Fibroblast of lung (primary cell): ENCODE results near the gene DOK5. TPM values are rescaled to one million over a fixed set of nuclear protein-coding genes. Genes with fewer than 3 reads are reported as not detected.

Experiments
- DNase-seq, 2 donors: peaks; one replicate each; pipeline versions ENCODE4 v3.0.0 to v3.0.0-alpha.2; 2010; ENCODE audit warnings: low read depth in 2 of 2
- H2AFZ ChIP-seq: 2 replicates; pipeline ENCODE4 v1.5.1; 2012; ENCODE audit warnings: low read length, control low read depth, inconsistent platforms
- H3K27ac ChIP-seq: 2 replicates; pipeline ENCODE4 v1.5.1; 2011; ENCODE audit warnings: low read length, control low read depth; ENCODE audit not compliant: insufficient read depth
- H3K27me3 ChIP-seq: 2 replicates; pipeline ENCODE4 v1.5.1; 2011; ENCODE audit warnings: mild to moderate bottlenecking, low read length; ENCODE audit not compliant: control insufficient read depth, insufficient read depth
- H3K36me3 ChIP-seq: 2 replicates; pipeline ENCODE4 v1.5.1; 2011; ENCODE audit warnings: low read length; ENCODE audit not compliant: control insufficient read depth, insufficient read depth
- H3K4me1 ChIP-seq: 2 replicates; pipeline ENCODE4 v1.5.1; 2011; ENCODE audit warnings: low read length; ENCODE audit not compliant: control insufficient read depth, insufficient read depth; ENCODE audit errors: extremely low read depth
- H3K4me2 ChIP-seq: 2 replicates; pipeline ENCODE4 v1.5.1; 2011; ENCODE audit warnings: low read length, control low read depth; ENCODE audit not compliant: insufficient read depth; ENCODE audit errors: extremely low read depth
- H3K4me3 ChIP-seq, 4 experiments: fragments of 200-600 bp in 1 of 4; sonication (generic) in 1 of 4; replicated peaks in 1 of 4; 2 replicates each; pipeline ENCODE4 v1.5.1; 2011 to 2016; ENCODE audit warnings: low read length in 4 of 4, low read depth in 3 of 4, mild to moderate bottlenecking in 3 of 4, control low read depth in 2 of 4, inconsistent platforms in 1 of 4, mixed read lengths in 1 of 4; ENCODE audit not compliant: insufficient read depth in 1 of 4; ENCODE audit errors: control extremely low read depth in 1 of 4
- H3K79me2 ChIP-seq: 2 replicates; pipeline ENCODE4 v1.5.1; 2012; ENCODE audit warnings: mild to moderate bottlenecking, low read length, inconsistent platforms; ENCODE audit not compliant: control insufficient read depth, insufficient read depth
- H3K9ac ChIP-seq: 2 replicates; pipeline ENCODE4 v1.5.1; 2011; ENCODE audit warnings: mild to moderate bottlenecking, low read length, control low read depth; ENCODE audit not compliant: insufficient read depth
- H3K9me3 ChIP-seq: 2 replicates; pipeline ENCODE4 v1.5.1; 2012; ENCODE audit warnings: low read depth, low read length; ENCODE audit not compliant: control insufficient read depth, insufficient read depth
- H4K20me1 ChIP-seq: 2 replicates; pipeline ENCODE4 v1.5.1; 2011; ENCODE audit warnings: low read length; ENCODE audit not compliant: control insufficient read depth, insufficient read depth; ENCODE audit errors: extremely low read depth
- CTCF ChIP-seq, 2 donors: IDR thresholded peaks in 1 of 2; conservative IDR thresholded peaks in 1 of 2; 1 replicate in 1 of 2; 2 replicates in 1 of 2; pipeline ENCODE4 v1.5.1; 2011 to 2012; ENCODE audit warnings: low read length in 2 of 2, control low read depth in 1 of 2, inconsistent platforms in 1 of 2, low read depth in 1 of 2, mild to moderate bottlenecking in 1 of 2
- EZH2 ChIP-seq: IDR thresholded peaks from 2 replicates; pipeline ENCODE4 v1.5.1; 2012; ENCODE audit warnings: low read length, control low read depth, mild to moderate bottlenecking; ENCODE audit errors: missing control alignments
- polyA plus RNA-seq, 2 donors: library from polyadenylated mRNA; depleted of rRNA in 1 of 2; stranded (reverse) in 1 of 2; unstranded in 1 of 2; fragments of >200 nt; gene quantifications; 2 replicates each; pipeline ENCODE4 v1.2.1, GENCODE V29; 2011 to 2012; ENCODE audit warnings: missing spikeins in 1 of 2
- total RNA-seq: library from RNA; depleted of rRNA; stranded (reverse); fragments of >200 nt; gene quantifications from 2 replicates; pipeline ENCODE4 v1.2.1, GENCODE V29; 2014

DOK5 gene
- total and polyA plus RNA-seq, 2 donors (not counting 1 experiment from before 2014, with no cell fraction given): 13.5 to 19.2 TPM

GRCh38 chr20:54636575-54636974 lies 161.2 kb downstream of the DOK5 start:
- no peaks in the 10 kb centered on the region for H3K4me1 ChIP-seq
- TF ChIP-seq CTCF (conservative IDR thresholded peaks at IDR 0.05 in 1 of 2, IDR thresholded peaks at IDR 0.05 in 1 of 2; ENCODE audit: low read depth in 1 of 2, low read length in 2 of 2) (no peak), EZH2 (no peak)
- no peak overlapping the region for H3K27ac ChIP-seq
- H3K4me2 ChIP-seq: no peak overlapping the region
- no peaks in the 10 kb centered on the region for H3K9me3 ChIP-seq
- no peaks in the 10 kb centered on the region for H3K36me3 ChIP-seq
- H3K79me2 ChIP-seq: no peaks in the 10 kb centered on the region
- H3K4me3 ChIP-seq: no peak overlapping the region
- no peak for DNase-seq
- no peaks in the 10 kb centered on the region for H4K20me1 ChIP-seq
- no peak overlapping the region for H2AFZ ChIP-seq
- H3K27me3 ChIP-seq: no peaks in the 10 kb centered on the region
- no peak overlapping the region for H3K9ac ChIP-seq

- Histone ChIP-seq H3K4me1 (peaks cover 2% of the 10 kb centered on the region), H3K4me2 (no peak overlapping the region), H3K27ac (no peak overlapping the region), H3K36me3 (no peaks in the 10 kb centered on the region), H3K4me3 (no peak overlapping the region), H2AFZ (no peak overlapping the region), H3K9ac (no peak overlapping the region), H3K27me3 (no peaks in the 10 kb centered on the region), H3K9me3 (no peaks in the 10 kb centered on the region), H4K20me1 (no peaks in the 10 kb centered on the region), H3K79me2 (no peaks in the 10 kb centered on the region)
- no peak for DNase-seq
- TF ChIP-seq EZH2 (no peak), CTCF (conservative IDR thresholded peaks at IDR 0.05 in 1 of 2, IDR thresholded peaks at IDR 0.05 in 1 of 2; ENCODE audit: low read depth in 1 of 2, low read length in 2 of 2) (no peak)
These were observed 164.5 kb downstream of the DOK5 start for GRCh38 chr20:54639941-54640340.

- Histone ChIP-seq H3K36me3 (no peaks in the 10 kb centered on the region), H3K79me2 (no peaks in the 10 kb centered on the region), H3K4me2 (no peak overlapping the region), H3K4me1 (peaks cover 2% of the 10 kb centered on the region), H2AFZ (no peak overlapping the region), H3K27me3 (no peaks in the 10 kb centered on the region), H3K4me3 (no peak overlapping the region), H3K9ac (no peak overlapping the region), H3K9me3 (no peaks in the 10 kb centered on the region), H3K27ac (no peak overlapping the region), H4K20me1 (no peaks in the 10 kb centered on the region)
- TF ChIP-seq EZH2 (no peak), CTCF (conservative IDR thresholded peaks at IDR 0.05 in 1 of 2, IDR thresholded peaks at IDR 0.05 in 1 of 2; ENCODE audit: low read depth in 1 of 2, low read length in 2 of 2) (no peak)
- DNase-seq: no peak
These were observed 165.4 kb downstream of the DOK5 start for GRCh38 chr20:54640800-54641199.
